SK-N-SH (cell line): Measurements from ENCODE around the gene FAM184A.

Experiments used
- CTCF ChIP-seq: fragments of 200-600 bp; sonication (generic); IDR thresholded peaks from 2 replicates; pipeline ENCODE4 v1.6.1; 2017; ENCODE audit warnings: antibody characterized with exemption, mild to moderate bottlenecking, moderate library complexity
- EZH2phosphoT487 ChIP-seq: fragments of 200-600 bp; sonication (generic); IDR thresholded peaks from 2 replicates; pipeline ENCODE4 v1.6.1; 2017; ENCODE audit warnings: low read depth, mixed run types, mild to moderate bottlenecking, antibody characterized with exemption, moderate library complexity, borderline replicate concordance
- FOXJ3 ChIP-seq: sonication (generic); formaldehyde crosslinking; IDR thresholded peaks from 2 replicates; pipeline ENCODE4 v1.5.1; 2020; ENCODE audit warnings: mild to moderate bottlenecking, missing genetic modification reagents
- FOXM1 ChIP-seq: IDR thresholded peaks from 2 replicates; pipeline ENCODE4 v1.4.0; 2012; ENCODE audit warnings: low read depth, mild to moderate bottlenecking
- PBX3 ChIP-seq: IDR thresholded peaks from 2 replicates; pipeline ENCODE4; 2012
- POLR2AphosphoS5 ChIP-seq: IDR thresholded peaks from 2 replicates; pipeline ENCODE4 v1.6.1; 2012; ENCODE audit warnings: low read depth, low read length
- TAF1 ChIP-seq: IDR thresholded peaks from 2 replicates; pipeline ENCODE4 v1.6.1; 2012; ENCODE audit warnings: low read depth, mild to moderate bottlenecking, low read length, moderate library complexity, borderline replicate concordance
- TCF12 ChIP-seq: IDR thresholded peaks from 2 replicates; pipeline ENCODE4 v1.4.0; 2012
- YY1 ChIP-seq: IDR thresholded peaks from 2 replicates; pipeline ENCODE4 v1.4.0; 2012; ENCODE audit warnings: low read depth, mild to moderate bottlenecking
- ZBTB33 ChIP-seq: IDR thresholded peaks from 2 replicates; pipeline ENCODE4 v1.4.0; 2012; ENCODE audit warnings: low read depth, borderline replicate concordance

GRCh38 chr6:119124079-119124824, 45.8 kb upstream of the FAM184A start:
- TF ChIP-seq CTCF (no peak), FOXJ3 (CRISPR knock-in tag) (no peak), EZH2phosphoT487 (no peak), TAF1 (no peak), ZBTB33 (no peak), POLR2AphosphoS5 (no peak), FOXM1 (no peak), PBX3 (no peak), TCF12 (peak; percentile 12; the same call in 1 of the 2 replicates), YY1 (no peak)
